Tibial nerve (tissue), 4 donors: ENCODE results near the gene CERS6. TPM values are rescaled to one million over a fixed set of nuclear protein-coding genes. Genes with fewer than 3 reads are reported as not detected.

Experiments used
- DNase-seq, 2 donors: peaks; one replicate each; pipeline ENCODE4 v3.0.0-alpha.2; 2019; ENCODE audit warnings: low spot score in 2 of 2
- H3K27ac ChIP-seq, 4 donors: fragments of 200-600 bp; sonication (generic) in 3 of 4; one replicate each; pipeline ENCODE4 v1.5.1; 2017 to 2019; ENCODE audit warnings: mild to moderate bottlenecking in 1 of 4
- H3K27me3 ChIP-seq, 2 donors: fragments of 200-600 bp; sonication (generic) in 1 of 2; one replicate each; pipeline versions ENCODE4 v1.5.1 to v1.6.0; 2017 to 2019
- H3K36me3 ChIP-seq, 3 donors: fragments of 200-600 bp; sonication (generic); one replicate each; pipeline ENCODE4 v1.5.1; 2018 to 2019
- H3K4me1 ChIP-seq, 4 donors: fragments of 200-600 bp; sonication (generic) in 3 of 4; one replicate each; pipeline ENCODE4 v1.5.1; 2017 to 2019
- H3K4me3 ChIP-seq, 4 donors: fragments of 200-600 bp; sonication (generic) in 3 of 4; one replicate each; pipeline ENCODE4 v1.5.1; 2017 to 2019; ENCODE audit warnings: mild to moderate bottlenecking in 1 of 4, moderate library complexity in 1 of 4
- H3K9me3 ChIP-seq, 4 donors: fragments of 200-600 bp; sonication (generic) in 3 of 4; one replicate each; pipeline ENCODE4 v1.5.1; 2017 to 2019
- CTCF ChIP-seq, 5 experiments: fragments of 200-600 bp in 3 of 5; fragments of 450-650 bp in 2 of 5; sonication (generic) in 3 of 5; IDR thresholded peaks; one replicate each; pipeline ENCODE4 v1.5.1; 2016 to 2019; ENCODE audit warnings: antibody characterized with exemption in 5 of 5, mild to moderate bottlenecking in 3 of 5, moderate library complexity in 2 of 5
- EP300 ChIP-seq, 2 donors: sonication (generic); formaldehyde crosslinking; IDR thresholded peaks; one replicate each; pipeline ENCODE4 v1.6.1; 2017; ENCODE audit warnings: antibody characterized with exemption in 2 of 2, mild to moderate bottlenecking in 1 of 2
- POLR2A ChIP-seq, 2 donors: fragments of 450-650 bp; IDR thresholded peaks; one replicate each; pipeline ENCODE4 v1.6.1; 2017; ENCODE audit warnings: antibody characterized with exemption in 2 of 2, mild to moderate bottlenecking in 2 of 2, moderate library complexity in 2 of 2
- WGBS, 2 donors: methylation state at CpG; one replicate each; pipeline ENCODE4 v1.1.5; 2018; 5-methylcytosine and 5-hydroxymethylcytosine counted together
- total RNA-seq, 4 donors: library from RNA; depleted of rRNA; stranded (reverse); fragments of >200 nt; gene quantifications; one replicate each; pipeline ENCODE4 v1.1.0, GENCODE V29; 2016

CERS6 gene
- total RNA-seq, 4 donors from 2014 or later, result 37.7 to 38.7 (median 37.8) TPM

- TF ChIP-seq POLR2A (IDR thresholded peaks at IDR 0.05) (no peak), EP300 (IDR thresholded peaks at IDR 0.05) (no peak), CTCF (IDR thresholded peaks at IDR 0.05) (no peak)
- no peaks in the 10 kb centered on the region for H3K9me3 ChIP-seq
- 64 to 75% methylated on average over 7 of the region's 7 CpGs for WGBS, 2 donors
- H3K4me1 ChIP-seq, result peaks cover 0 to 56% (median 9%) of the 10 kb centered on the region in 4 donors
- peak overlapping the region in 2 of 4 donors; percentile 25 to 38 for H3K27ac ChIP-seq
- no peaks in the 10 kb centered on the region for H3K36me3 ChIP-seq
- no peaks in the 10 kb centered on the region for H3K27me3 ChIP-seq
- H3K4me3 ChIP-seq, result no peak overlapping the region
- DNase-seq, result no peak
These were observed 61.7 kb downstream of the CERS6 start for GRCh38 chr2:168517816-168518215.

GRCh38 chr2:168518555-168519066, 62.5 kb downstream of the CERS6 start:
- DNase-seq, result no peak
- WGBS, 2 donors, result 32 to 44% methylated on average over 6 of the region's 6 CpGs
- Histone ChIP-seq H3K9me3 (no peaks in the 10 kb centered on the region), H3K36me3 (no peaks in the 10 kb centered on the region), H3K27me3 (no peaks in the 10 kb centered on the region), H3K4me3 (no peak overlapping the region), H3K4me1 (peaks cover 0 to 56% (median 9%) of the 10 kb centered on the region in 4 donors), H3K27ac (peak overlapping the region in 1 of 4 donors; percentile 25)
- TF ChIP-seq CTCF (IDR thresholded peaks at IDR 0.05) (no peak), POLR2A (IDR thresholded peaks at IDR 0.05) (no peak), EP300 (IDR thresholded peaks at IDR 0.05) (no peak)

- Histone ChIP-seq H3K27me3 (no peaks in the 10 kb centered on the region), H3K4me3 (no peak overlapping the region), H3K4me1 (peaks cover 0 to 58% (median 9%) of the 10 kb centered on the region in 4 donors), H3K36me3 (no peaks in the 10 kb centered on the region), H3K9me3 (no peaks in the 10 kb centered on the region), H3K27ac (no peak overlapping the region)
- WGBS, 2 donors, result 90 to 91% methylated on average over 5 of the region's 5 CpGs
- no peak for TF ChIP-seq CTCF (IDR thresholded peaks at IDR 0.05)
- TF ChIP-seq POLR2A (IDR thresholded peaks at IDR 0.05), result no peak
- no peak for TF ChIP-seq EP300 (IDR thresholded peaks at IDR 0.05)
- DNase-seq, result no peak
These were observed 63.6 kb downstream of the CERS6 start for GRCh38 chr2:168519534-168520308.

- H3K4me1 ChIP-seq, result peaks cover 0 to 53% (median 8%) of the 10 kb centered on the region in 4 donors
- 63 to 66% methylated on average over 6 of the region's 6 CpGs for WGBS, 2 donors
- no peaks in the 10 kb centered on the region for H3K9me3 ChIP-seq
- H3K36me3 ChIP-seq, result no peaks in the 10 kb centered on the region
- peak overlapping the region in 1 of 4 donors; percentile 1 for H3K27ac ChIP-seq
- no peak for DNase-seq
- H3K4me3 ChIP-seq, result no peak overlapping the region
- no peak for TF ChIP-seq EP300 (IDR thresholded peaks at IDR 0.05)
- TF ChIP-seq POLR2A (IDR thresholded peaks at IDR 0.05), result no peak
- no peak for TF ChIP-seq CTCF (IDR thresholded peaks at IDR 0.05)
- no peaks in the 10 kb centered on the region for H3K27me3 ChIP-seq
These were observed 65.1 kb downstream of the CERS6 start for GRCh38 chr2:168521053-168521741.

- Histone ChIP-seq H3K27ac (no peak overlapping the region), H3K36me3 (no peaks in the 10 kb centered on the region), H3K4me3 (no peak overlapping the region), H3K9me3 (no peaks in the 10 kb centered on the region), H3K4me1 (peaks cover 0 to 60% (median 12%) of the 10 kb centered on the region in 4 donors), H3K27me3 (no peaks in the 10 kb centered on the region)
- DNase-seq, result no peak
- WGBS, 2 donors, result 95 to 98% methylated on average over 2 of the region's 2 CpGs
- TF ChIP-seq POLR2A (IDR thresholded peaks at IDR 0.05) (no peak), CTCF (IDR thresholded peaks at IDR 0.05) (no peak), EP300 (IDR thresholded peaks at IDR 0.05) (no peak)
These were observed 66.4 kb downstream of the CERS6 start for GRCh38 chr2:168522446-168522845.
